KMS-11 (cell line): ENCODE measurements around the gene ZNF267.
"Not testable (repeated sequence)": the region's sequence is repeated elsewhere in the genome, so short reads cannot be mapped to it uniquely, and the experiment has no call there.

Experiments
- H2AFZ ChIP-seq: fragments of 200-600 bp; sonication (generic); 2 replicates; pipeline ENCODE4 v1.6.1; 2016; ENCODE audit warnings: antibody characterized with exemption, mixed run types, low read depth
- H3K27ac ChIP-seq: fragments of 200-600 bp; sonication (generic); 2 replicates; pipeline ENCODE4 v1.6.1; 2016; ENCODE audit warnings: mild to moderate bottlenecking, mixed run types
- H3K27me3 ChIP-seq: fragments of 200-600 bp; sonication (generic); 2 replicates; pipeline ENCODE4 v1.6.1; 2017; ENCODE audit warnings: mild to moderate bottlenecking, low read depth, mixed run types, moderate library complexity; ENCODE audit not compliant: insufficient read depth
- H3K36me3 ChIP-seq: fragments of 200-600 bp; sonication (generic); 2 replicates; pipeline ENCODE4 v1.6.1; 2017; ENCODE audit warnings: mild to moderate bottlenecking, mixed run types; ENCODE audit not compliant: insufficient read depth
- H3K4me1 ChIP-seq: fragments of 200-600 bp; sonication (generic); 2 replicates; pipeline ENCODE4 v1.6.1; 2016; ENCODE audit warnings: mild to moderate bottlenecking, low read depth, mixed run types; ENCODE audit not compliant: poor library complexity, severe bottlenecking
- H3K4me2 ChIP-seq: fragments of 200-600 bp; sonication (generic); 2 replicates; pipeline ENCODE4 v1.7.0; 2016; ENCODE audit warnings: mild to moderate bottlenecking, mixed run types
- H3K4me3 ChIP-seq: fragments of 200-600 bp; sonication (generic); IDR thresholded peaks from 2 replicates; pipeline ENCODE4 v1.6.1; 2017; ENCODE audit warnings: low read depth, low read length, mixed read lengths; ENCODE audit not compliant: insufficient read depth
- H3K79me2 ChIP-seq: fragments of 200-600 bp; sonication (generic); 2 replicates; pipeline ENCODE4 v1.6.1; 2016; ENCODE audit warnings: low read depth, mixed run types; ENCODE audit not compliant: insufficient read depth
- H3K9ac ChIP-seq: fragments of 200-600 bp; sonication (generic); 2 replicates; pipeline ENCODE4 v1.6.1; 2016; ENCODE audit warnings: mild to moderate bottlenecking, mixed run types
- H4K20me1 ChIP-seq: fragments of 200-600 bp; sonication (generic); 2 replicates; pipeline ENCODE4 v1.6.1; 2016; ENCODE audit warnings: mild to moderate bottlenecking, mixed run types; ENCODE audit not compliant: insufficient read depth
- TF ChIP-seq, protein P1 (sequence below): fragments of 200-600 bp; sonication (generic); conservative IDR thresholded peaks from 2 replicates; pipeline ENCODE4 v1.6.1; 2017; ENCODE audit warnings: low read depth, mild to moderate bottlenecking, antibody characterized with exemption, low read length, moderate library complexity, mixed read lengths

ZNF267 gene

DNA sequence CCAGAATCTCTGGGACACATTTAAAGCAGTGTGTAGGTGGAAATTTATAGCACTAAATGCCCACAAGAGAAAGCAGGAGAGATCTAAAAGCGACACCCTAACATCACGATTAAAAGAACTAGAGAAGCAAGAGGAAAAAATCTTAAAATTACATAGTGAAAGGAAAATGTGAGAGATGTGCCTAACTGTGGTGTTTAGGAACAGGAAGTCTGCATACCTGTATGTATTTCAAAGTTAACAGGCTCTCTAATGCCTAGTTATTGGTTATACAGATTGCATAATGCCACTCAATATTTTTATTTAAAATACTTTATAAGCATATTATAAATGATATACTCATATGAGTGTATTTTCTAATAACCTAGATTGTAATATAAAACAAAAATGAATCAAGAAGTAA is 25.9 kb downstream of the ZNF267 start:
- H3K27me3 ChIP-seq: no peaks in the 10 kb centered on the region
- peaks cover 100% of the 10 kb centered on the region for H3K79me2 ChIP-seq
- H3K36me3 ChIP-seq: peaks cover 53% of the 10 kb centered on the region
- no peak overlapping the region for H3K9ac ChIP-seq
- TF ChIP-seq, protein P1, sequence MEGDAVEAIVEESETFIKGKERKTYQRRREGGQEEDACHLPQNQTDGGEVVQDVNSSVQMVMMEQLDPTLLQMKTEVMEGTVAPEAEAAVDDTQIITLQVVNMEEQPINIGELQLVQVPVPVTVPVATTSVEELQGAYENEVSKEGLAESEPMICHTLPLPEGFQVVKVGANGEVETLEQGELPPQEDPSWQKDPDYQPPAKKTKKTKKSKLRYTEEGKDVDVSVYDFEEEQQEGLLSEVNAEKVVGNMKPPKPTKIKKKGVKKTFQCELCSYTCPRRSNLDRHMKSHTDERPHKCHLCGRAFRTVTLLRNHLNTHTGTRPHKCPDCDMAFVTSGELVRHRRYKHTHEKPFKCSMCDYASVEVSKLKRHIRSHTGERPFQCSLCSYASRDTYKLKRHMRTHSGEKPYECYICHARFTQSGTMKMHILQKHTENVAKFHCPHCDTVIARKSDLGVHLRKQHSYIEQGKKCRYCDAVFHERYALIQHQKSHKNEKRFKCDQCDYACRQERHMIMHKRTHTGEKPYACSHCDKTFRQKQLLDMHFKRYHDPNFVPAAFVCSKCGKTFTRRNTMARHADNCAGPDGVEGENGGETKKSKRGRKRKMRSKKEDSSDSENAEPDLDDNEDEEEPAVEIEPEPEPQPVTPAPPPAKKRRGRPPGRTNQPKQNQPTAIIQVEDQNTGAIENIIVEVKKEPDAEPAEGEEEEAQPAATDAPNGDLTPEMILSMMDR: no peak
- no peak overlapping the region for H2AFZ ChIP-seq
- no peak overlapping the region for H3K27ac ChIP-seq
- no peaks in the 10 kb centered on the region for H3K4me1 ChIP-seq
- H4K20me1 ChIP-seq: 0 out of 2 replicates have a peak, but pooled peaks cover 3% of the 10 kb centered on the region
- H3K4me2 ChIP-seq: no peak overlapping the region
- H3K4me3 ChIP-seq: no peak overlapping the region

DNA sequence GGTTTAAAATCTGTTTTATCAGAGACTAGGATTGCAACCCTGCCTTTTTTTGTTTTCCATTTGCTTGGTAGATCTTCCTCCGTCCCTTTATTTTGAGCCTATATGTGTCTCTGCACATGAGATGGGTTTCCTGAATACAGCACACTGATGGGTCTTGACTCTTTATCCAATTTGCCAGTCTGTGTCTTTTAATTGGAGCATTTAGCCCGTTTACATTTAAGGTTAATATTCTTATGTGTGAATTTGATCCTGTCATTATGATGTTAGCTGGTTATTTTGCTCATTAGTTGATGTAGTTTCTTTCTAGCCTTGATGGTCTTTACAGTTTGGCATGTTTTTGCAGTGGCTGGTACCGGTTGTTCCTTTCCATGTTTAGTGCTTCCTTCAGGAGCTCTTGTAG is 31.0 kb downstream of the ZNF267 start:
- H3K36me3 ChIP-seq: peaks cover 17% of the 10 kb centered on the region
- not testable (repeated sequence) for H3K4me3 ChIP-seq, H3K4me2 ChIP-seq, H3K27ac ChIP-seq, H2AFZ ChIP-seq, H3K4me1 ChIP-seq, H4K20me1 ChIP-seq, H3K9ac ChIP-seq, H3K27me3 ChIP-seq
- H3K79me2 ChIP-seq: peaks cover 100% of the 10 kb centered on the region

- Histone ChIP-seq H3K27ac (no peak overlapping the region), H3K9ac (no peak overlapping the region), H3K4me3 (no peak overlapping the region), H3K27me3 (no peaks in the 10 kb centered on the region), H3K36me3 (peaks cover 75% of the 10 kb centered on the region), H3K4me2 (no peak overlapping the region), H4K20me1 (peaks cover 6% of the 10 kb centered on the region; the same call in 1 of the 2 replicates), H2AFZ (no peak overlapping the region), H3K4me1 (no peaks in the 10 kb centered on the region), H3K79me2 (peaks cover 74% of the 10 kb centered on the region)
- TF ChIP-seq, protein P1: no peak
These were observed 40.1 kb downstream of the ZNF267 start for GRCh38 chr16:31913668-31914067.

DNA sequence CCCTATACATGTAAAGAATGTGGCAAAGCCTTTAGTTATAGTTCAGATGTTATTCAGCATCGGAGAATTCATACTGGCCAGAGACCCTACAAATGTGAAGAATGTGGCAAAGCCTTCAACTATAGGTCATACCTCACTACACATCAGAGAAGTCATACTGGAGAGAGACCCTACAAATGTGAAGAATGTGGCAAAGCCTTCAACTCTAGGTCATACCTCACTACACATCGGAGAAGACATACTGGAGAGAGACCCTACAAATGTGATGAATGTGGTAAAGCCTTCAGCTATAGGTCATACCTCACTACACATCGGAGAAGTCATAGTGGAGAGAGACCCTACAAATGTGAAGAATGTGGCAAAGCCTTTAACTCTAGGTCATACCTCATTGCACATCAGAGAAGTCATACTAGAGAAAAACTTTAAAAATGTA is 42.5 kb downstream of the ZNF267 start:
- no peaks in the 10 kb centered on the region for H3K4me1 ChIP-seq
- H3K4me2 ChIP-seq: no peak overlapping the region
- TF ChIP-seq, protein P1: no peak
- no peaks in the 10 kb centered on the region for H3K27me3 ChIP-seq
- no peak overlapping the region for H3K9ac ChIP-seq
- H3K4me3 ChIP-seq: no peak overlapping the region
- 0 out of 2 replicates have a peak, but pooled peaks cover under 1% of the 10 kb centered on the region for H4K20me1 ChIP-seq
- H3K36me3 ChIP-seq: peaks cover 74% of the 10 kb centered on the region
- peaks cover 50% of the 10 kb centered on the region for H3K79me2 ChIP-seq
- no peak overlapping the region for H2AFZ ChIP-seq
- H3K27ac ChIP-seq: no peak overlapping the region

- Histone ChIP-seq H3K4me1 (no peaks in the 10 kb centered on the region), H3K4me2 (no peak overlapping the region), H4K20me1 (no peaks in the 10 kb centered on the region), H3K27me3 (no peaks in the 10 kb centered on the region), H3K9ac (no peak overlapping the region), H3K4me3 (no peak overlapping the region), H3K79me2 (peaks cover 13% of the 10 kb centered on the region; the same call in 1 of the 2 replicates), H3K36me3 (peaks cover 35% of the 10 kb centered on the region), H3K27ac (no peak overlapping the region), H2AFZ (no peak overlapping the region)
- TF ChIP-seq, protein P1: no peak
These were observed 46.8 kb downstream of the ZNF267 start for GRCh38 chr16:31920373-31920772.

DNA sequence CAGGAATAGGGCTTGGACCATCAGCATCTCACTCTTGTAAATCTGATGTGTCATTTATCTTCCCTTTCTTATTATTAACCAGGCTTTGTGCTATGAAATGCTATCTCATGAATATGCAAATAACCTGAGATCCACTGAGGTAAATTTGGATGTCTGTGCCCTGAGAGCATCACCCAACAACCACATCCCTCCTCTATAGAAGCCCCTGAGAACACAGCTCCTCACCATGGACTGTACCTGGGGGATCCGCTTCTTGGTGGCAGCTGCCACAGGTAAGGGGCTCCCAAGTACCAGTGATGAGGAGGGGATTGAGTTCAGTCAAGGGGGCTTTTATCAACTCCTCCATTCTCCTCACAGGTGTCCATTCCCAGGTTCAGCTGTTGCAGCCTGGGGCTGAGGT is 78.2 kb downstream of the ZNF267 start:
- H3K27me3 ChIP-seq, H3K27ac ChIP-seq, H3K79me2 ChIP-seq, H3K4me3 ChIP-seq, H3K9ac ChIP-seq, H4K20me1 ChIP-seq, H3K4me1 ChIP-seq, H3K36me3 ChIP-seq, H2AFZ ChIP-seq, H3K4me2 ChIP-seq: not testable (repeated sequence)

DNA sequence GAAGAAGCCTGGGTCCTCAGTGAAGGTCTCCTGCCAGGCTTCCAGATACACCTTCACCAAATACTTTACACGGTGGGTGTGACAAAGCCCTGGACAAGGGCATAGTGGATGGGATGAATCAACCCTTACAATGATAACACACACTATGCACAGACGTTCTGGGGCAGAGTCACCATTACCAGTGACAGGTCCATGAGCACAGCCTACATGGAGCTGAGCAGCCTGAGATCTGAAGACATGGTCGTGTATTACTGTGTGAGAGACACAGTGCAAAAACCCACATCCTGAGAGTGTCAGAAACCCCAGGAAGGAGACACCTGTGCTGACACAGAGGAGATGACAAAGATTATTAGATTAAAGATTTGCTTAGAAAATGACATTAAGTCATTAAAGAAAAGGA is 78.6 kb downstream of the ZNF267 start:
- H3K27ac ChIP-seq, H3K79me2 ChIP-seq, H3K4me3 ChIP-seq: not testable (repeated sequence)

More for the DNA sequence above, 78.6 kb downstream of the ZNF267 start:
- H3K9ac ChIP-seq, H3K4me1 ChIP-seq, H3K4me2 ChIP-seq, H3K27me3 ChIP-seq, H3K36me3 ChIP-seq, H2AFZ ChIP-seq, H4K20me1 ChIP-seq: not testable (repeated sequence)
